SU-DHL-6 (cell line): ENCODE data around the gene TMEM41A.
"Not testable (repeated sequence)": the region's sequence is repeated elsewhere in the genome, so short reads cannot be mapped to it uniquely, and the experiment has no call there.

Source experiments
- H2AFZ ChIP-seq: fragments of 200-600 bp; sonication (generic); 2 replicates; pipeline ENCODE4 v1.6.1; 2014; ENCODE audit warnings: low read depth, mild to moderate bottlenecking, moderate library complexity, mixed read lengths, antibody characterized with exemption, low read length; ENCODE audit not compliant: severe bottlenecking
- H3F3A ChIP-seq: fragments of 200-600 bp; shearing (Covaris generic); 2 replicates; pipeline ENCODE4 v1.6.0; 2016; ENCODE audit warnings: antibody characterized with exemption, mild to moderate bottlenecking; ENCODE audit not compliant: insufficient read depth
- H3K27ac ChIP-seq: fragments of 200-600 bp; sonication (generic); 2 replicates; pipeline ENCODE4 v1.5.1; 2016; ENCODE audit warnings: low read depth, mild to moderate bottlenecking, low read length, moderate library complexity, mixed read lengths
- H3K27me3 ChIP-seq: fragments of 200-600 bp; sonication (generic), shearing (Covaris generic); 2 replicates; pipeline ENCODE4 v1.6.0; 2014; ENCODE audit warnings: mild to moderate bottlenecking, low read length
- H3K36me3 ChIP-seq: fragments of 200-600 bp; sonication (generic); 2 replicates; pipeline ENCODE4 v1.6.1; 2014; ENCODE audit warnings: mild to moderate bottlenecking, low read length, mixed read lengths
- H3K4me2 ChIP-seq: fragments of 300-600, 200-600 bp; shearing (Covaris generic), sonication (generic); 2 replicates; pipeline ENCODE4 v1.6.0; 2014; ENCODE audit warnings: low read length, low read depth, mild to moderate bottlenecking; ENCODE audit not compliant: poor library complexity, severe bottlenecking
- H3K4me3 ChIP-seq: fragments of 200-600 bp; sonication (generic); 2 replicates; pipeline ENCODE4 v1.5.1; 2014; ENCODE audit warnings: antibody characterized with exemption, low read length, mild to moderate bottlenecking, mixed read lengths; ENCODE audit not compliant: insufficient read depth, poor library complexity, severe bottlenecking
- H3K79me2 ChIP-seq: fragments of 200-600 bp; sonication (generic); 2 replicates; pipeline ENCODE4 v1.6.1; 2014; ENCODE audit warnings: mild to moderate bottlenecking, low read length, moderate library complexity; ENCODE audit not compliant: insufficient read depth
- H3K9ac ChIP-seq: fragments of 200-600 bp; sonication (generic); 2 replicates; pipeline ENCODE4 v1.7.0; 2014; ENCODE audit warnings: mild to moderate bottlenecking, low read length
- H3K9me2 ChIP-seq: fragments of 200-600 bp; sonication (generic); replicated peaks from 2 replicates; pipeline ENCODE4 v1.6.1; 2014; ENCODE audit warnings: low read length; ENCODE audit not compliant: insufficient read depth
- H3K9me3 ChIP-seq: fragments of 200-600 bp; sonication (generic); 2 replicates; pipeline ENCODE4 v1.6.1; 2014; ENCODE audit warnings: low read length, mixed read lengths; ENCODE audit not compliant: insufficient read depth
- H4K20me1 ChIP-seq: fragments of 200-600 bp; sonication (generic); 2 replicates; pipeline ENCODE4 v1.6.1; 2014; ENCODE audit warnings: low read depth, mild to moderate bottlenecking, antibody characterized with exemption, low read length, moderate library complexity, mixed read lengths
- EZH2phosphoT487 ChIP-seq: fragments of 200-600 bp; sonication (generic), shearing (Covaris generic); conservative IDR thresholded peaks from 2 replicates; pipeline ENCODE4 v1.6.1; 2018; ENCODE audit warnings: mild to moderate bottlenecking, antibody characterized with exemption, low read length, moderate library complexity, mixed read lengths
- TF ChIP-seq, protein P1 (sequence below): fragments of 200-600 bp; sonication (generic); IDR thresholded peaks from one replicate; pipeline ENCODE4 v1.5.1; 2017; ENCODE audit warnings: antibody characterized with exemption, mild to moderate bottlenecking, low read length, moderate library complexity; ENCODE audit not compliant: insufficient read depth, poor library complexity, severe bottlenecking

Gene TMEM41A

DNA sequence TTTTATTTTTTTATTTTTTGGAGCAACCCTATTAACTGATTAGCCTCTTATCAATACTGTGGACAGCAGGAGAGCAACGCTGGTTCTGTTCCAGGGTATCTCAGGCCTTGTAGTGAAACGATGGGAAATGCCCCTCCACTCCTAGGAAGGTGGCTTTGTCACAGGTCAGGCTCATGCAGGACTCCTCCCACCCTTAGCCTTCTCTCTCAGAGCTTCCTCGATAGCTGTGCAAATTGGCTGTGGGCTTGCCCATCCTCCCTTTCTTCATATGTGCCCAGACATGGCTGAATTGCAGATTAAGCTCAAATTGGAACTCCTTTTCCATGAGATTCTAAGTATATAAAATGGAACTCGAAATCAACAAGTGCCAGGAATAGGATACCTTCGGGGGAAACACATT lies 38.5 kb downstream of the TMEM41A start:
- Histone ChIP-seq H3K4me3 (no peak overlapping the region), H4K20me1 (no peaks in the 10 kb centered on the region), H3K27me3 (no peaks in the 10 kb centered on the region), H3K27ac (no peak overlapping the region), H3K9me3 (no peaks in the 10 kb centered on the region), H3K9ac (no peak overlapping the region), H3K4me2 (no peak overlapping the region), H2AFZ (no peak overlapping the region), H3K9me2 (no peaks in the 10 kb centered on the region), H3K36me3 (no peaks in the 10 kb centered on the region), H3F3A (no peaks in the 10 kb centered on the region), H3K79me2 (no peaks in the 10 kb centered on the region)
- TF ChIP-seq, protein P1, sequence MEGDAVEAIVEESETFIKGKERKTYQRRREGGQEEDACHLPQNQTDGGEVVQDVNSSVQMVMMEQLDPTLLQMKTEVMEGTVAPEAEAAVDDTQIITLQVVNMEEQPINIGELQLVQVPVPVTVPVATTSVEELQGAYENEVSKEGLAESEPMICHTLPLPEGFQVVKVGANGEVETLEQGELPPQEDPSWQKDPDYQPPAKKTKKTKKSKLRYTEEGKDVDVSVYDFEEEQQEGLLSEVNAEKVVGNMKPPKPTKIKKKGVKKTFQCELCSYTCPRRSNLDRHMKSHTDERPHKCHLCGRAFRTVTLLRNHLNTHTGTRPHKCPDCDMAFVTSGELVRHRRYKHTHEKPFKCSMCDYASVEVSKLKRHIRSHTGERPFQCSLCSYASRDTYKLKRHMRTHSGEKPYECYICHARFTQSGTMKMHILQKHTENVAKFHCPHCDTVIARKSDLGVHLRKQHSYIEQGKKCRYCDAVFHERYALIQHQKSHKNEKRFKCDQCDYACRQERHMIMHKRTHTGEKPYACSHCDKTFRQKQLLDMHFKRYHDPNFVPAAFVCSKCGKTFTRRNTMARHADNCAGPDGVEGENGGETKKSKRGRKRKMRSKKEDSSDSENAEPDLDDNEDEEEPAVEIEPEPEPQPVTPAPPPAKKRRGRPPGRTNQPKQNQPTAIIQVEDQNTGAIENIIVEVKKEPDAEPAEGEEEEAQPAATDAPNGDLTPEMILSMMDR = no peak
- no peak for TF ChIP-seq EZH2phosphoT487

DNA sequence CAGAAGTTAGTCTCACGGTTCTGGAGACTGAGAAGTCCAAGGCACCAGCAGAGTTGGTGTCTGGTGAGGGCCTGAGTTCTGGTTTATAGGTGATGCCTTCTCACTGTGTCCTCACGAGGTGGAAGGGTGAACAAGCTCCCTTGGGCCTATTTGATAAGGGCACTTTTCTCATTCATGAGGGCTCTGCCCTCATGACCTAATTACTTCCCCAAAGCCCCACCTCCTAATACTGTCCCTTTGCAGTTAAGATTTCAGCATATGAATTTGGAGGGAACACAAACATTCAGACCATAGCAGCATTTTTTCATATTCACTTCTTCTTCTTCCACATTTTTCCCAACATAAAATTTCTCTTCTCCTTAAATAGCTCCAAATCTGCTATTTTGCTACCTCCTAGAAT lies 41.5 kb downstream of the TMEM41A start:
- Histone ChIP-seq H3K79me2 (no peaks in the 10 kb centered on the region), H4K20me1 (no peaks in the 10 kb centered on the region), H3K9me2 (no peaks in the 10 kb centered on the region), H3K9me3 (no peaks in the 10 kb centered on the region), H3K27ac (no peak overlapping the region), H3K4me2 (no peak overlapping the region), H3K9ac (no peak overlapping the region), H3K4me3 (no peak overlapping the region), H2AFZ (no peak overlapping the region), H3F3A (no peaks in the 10 kb centered on the region), H3K36me3 (no peaks in the 10 kb centered on the region), H3K27me3 (no peaks in the 10 kb centered on the region)
- TF ChIP-seq EZH2phosphoT487 = no peak
- TF ChIP-seq, protein P1 = no peak

DNA sequence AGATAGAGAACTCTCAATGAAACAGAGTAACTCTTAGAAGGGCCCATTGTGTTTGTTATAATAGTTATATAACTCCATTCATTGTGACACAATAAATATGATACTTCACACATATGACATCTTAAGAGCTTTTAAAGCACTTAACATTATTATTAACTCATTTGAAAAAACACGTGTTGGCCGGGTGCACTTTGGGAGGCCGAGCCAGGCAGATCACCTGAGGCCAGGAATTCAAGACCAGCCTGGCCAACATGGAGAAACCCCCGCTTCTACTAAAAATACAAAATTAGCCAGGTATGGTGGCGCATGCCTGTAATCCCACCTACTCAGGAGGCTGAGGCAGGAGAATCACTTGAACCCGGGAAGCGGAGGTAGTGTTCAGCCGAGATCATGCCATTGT lies 47.4 kb downstream of the TMEM41A start:
- H4K20me1 ChIP-seq, H3K4me3 ChIP-seq, H3K9me2 ChIP-seq, H3F3A ChIP-seq, H2AFZ ChIP-seq, H3K4me2 ChIP-seq, H3K9ac ChIP-seq, H3K27ac ChIP-seq, H3K79me2 ChIP-seq, H3K9me3 ChIP-seq, H3K27me3 ChIP-seq, H3K36me3 ChIP-seq: not testable (repeated sequence)

DNA sequence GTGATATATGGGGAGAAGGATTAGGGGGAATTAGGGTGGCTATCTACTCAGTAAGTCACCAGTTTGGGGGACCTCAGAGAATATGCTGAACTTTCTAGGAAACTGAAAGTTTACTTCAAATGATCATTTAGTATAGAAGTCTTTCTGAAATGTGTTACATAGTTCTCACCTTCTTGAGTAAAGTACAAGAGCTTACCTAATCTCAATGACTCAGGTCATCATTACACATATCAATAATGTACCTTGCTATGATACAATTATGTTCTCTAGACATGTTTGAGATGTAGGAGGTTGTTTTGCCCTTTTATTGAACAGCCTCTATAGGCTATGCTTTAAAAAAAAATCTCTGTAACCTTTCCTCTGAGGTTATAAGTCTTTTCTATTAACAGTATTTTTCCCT lies 50.7 kb downstream of the TMEM41A start:
- Histone ChIP-seq H3F3A (no peaks in the 10 kb centered on the region), H3K79me2 (no peaks in the 10 kb centered on the region), H3K9me3 (no peaks in the 10 kb centered on the region), H3K27ac (no peak overlapping the region), H3K4me2 (no peak overlapping the region), H3K9ac (no peak overlapping the region), H3K36me3 (no peaks in the 10 kb centered on the region), H4K20me1 (no peaks in the 10 kb centered on the region), H3K27me3 (no peaks in the 10 kb centered on the region), H2AFZ (no peak overlapping the region), H3K4me3 (no peak overlapping the region), H3K9me2 (no peaks in the 10 kb centered on the region)
- TF ChIP-seq, protein P1 = no peak
- no peak for TF ChIP-seq EZH2phosphoT487
